ENCODE measurements around the gene OLFM3.

- TF ChIP-seq CTCF (IDR thresholded peaks at IDR 0.05; ENCODE audit: low read depth, low read length) (no peak), POLR2A (IDR thresholded peaks at IDR 0.05; ENCODE audit: extremely low read depth, insufficient read length) (no peak)
- TF ChIP-seq, protein P1, sequence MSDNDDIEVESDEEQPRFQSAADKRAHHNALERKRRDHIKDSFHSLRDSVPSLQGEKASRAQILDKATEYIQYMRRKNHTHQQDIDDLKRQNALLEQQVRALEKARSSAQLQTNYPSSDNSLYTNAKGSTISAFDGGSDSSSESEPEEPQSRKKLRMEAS (IDR thresholded peaks at IDR 0.05; ENCODE audit: low read depth, low read length): no peak
These were observed 49.0 kb upstream of the OLFM3 start for GRCh38 chr1:102045752-102046151.
